G401.6 (cell line): ENCODE data around the gene SPI1.
"Not testable (repeated sequence)": the region's sequence is repeated elsewhere in the genome, so short reads cannot be mapped to it uniquely, and the experiment has no call there.

Experiments
- FAIRE-seq: peaks from 2 replicates; lab custom pipeline; 2012; peaks lifted over from hg19 to GRCh38; lab: Jason Lieb, UNC

SPI1 gene

DNA sequence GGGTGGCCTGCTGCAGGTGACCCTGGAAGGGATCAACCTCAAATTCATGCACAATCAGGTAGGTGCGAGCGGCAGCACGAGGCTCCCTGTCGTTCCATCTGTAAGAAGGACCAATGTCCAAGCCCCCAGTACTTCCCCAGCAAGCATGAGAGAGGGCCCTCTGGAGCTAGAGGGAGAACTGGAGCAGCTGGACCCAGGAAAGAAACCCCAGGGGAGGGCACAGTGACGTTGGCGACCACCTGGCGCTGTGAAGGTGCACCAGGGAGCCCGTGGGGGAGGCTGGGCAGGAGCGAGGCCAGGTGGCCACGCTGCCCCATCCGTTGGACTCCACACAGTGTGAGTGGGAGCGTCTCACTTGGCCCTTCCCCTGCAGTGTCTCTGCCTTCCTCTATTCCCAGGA is 53.8 kb downstream of the SPI1 start:
- no peak for FAIRE-seq

- FAIRE-seq: no peak
Observed at GRCh38 chr11:47318166-47318565, 60.2 kb downstream of the SPI1 start.

DNA sequence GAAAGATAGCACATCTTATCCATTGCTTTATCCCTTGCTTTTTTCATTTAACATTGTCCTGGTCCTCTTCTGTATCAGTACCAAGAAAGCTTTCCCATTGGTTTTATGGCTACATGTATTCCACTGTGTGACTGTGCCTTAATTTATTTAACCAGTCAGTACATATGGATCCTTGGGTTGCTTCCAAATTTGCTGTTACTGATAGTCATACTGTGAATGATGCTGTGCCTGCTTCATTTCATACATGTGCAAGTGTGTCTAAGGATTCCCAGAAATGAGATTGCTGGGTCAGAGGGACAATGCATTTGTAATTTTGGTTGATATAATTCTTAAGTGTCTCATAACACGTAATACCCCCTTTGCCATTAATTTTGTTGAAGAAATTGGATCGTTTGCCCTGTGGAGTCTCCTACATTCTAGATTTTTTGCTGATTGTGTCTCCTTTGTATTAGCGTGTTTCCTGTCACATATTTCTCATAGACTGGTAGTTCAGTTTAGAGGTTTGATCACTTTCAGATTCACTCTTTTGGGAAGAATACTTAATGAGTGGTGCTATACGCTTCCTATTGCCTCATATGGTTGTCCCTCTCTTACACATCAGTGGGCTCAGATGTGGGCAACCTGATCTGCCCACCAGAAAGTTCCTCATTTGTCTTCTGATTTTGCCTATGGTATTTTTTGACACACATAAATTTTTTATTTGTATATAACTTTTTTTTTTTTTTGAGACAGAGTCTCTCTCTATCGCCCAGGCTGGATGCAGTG is 61.1 kb downstream of the SPI1 start:
- no peak for FAIRE-seq

GRCh38 chr11:47316501-47316900 is 61.8 kb downstream of the SPI1 start:
- not testable (repeated sequence) for FAIRE-seq

DNA sequence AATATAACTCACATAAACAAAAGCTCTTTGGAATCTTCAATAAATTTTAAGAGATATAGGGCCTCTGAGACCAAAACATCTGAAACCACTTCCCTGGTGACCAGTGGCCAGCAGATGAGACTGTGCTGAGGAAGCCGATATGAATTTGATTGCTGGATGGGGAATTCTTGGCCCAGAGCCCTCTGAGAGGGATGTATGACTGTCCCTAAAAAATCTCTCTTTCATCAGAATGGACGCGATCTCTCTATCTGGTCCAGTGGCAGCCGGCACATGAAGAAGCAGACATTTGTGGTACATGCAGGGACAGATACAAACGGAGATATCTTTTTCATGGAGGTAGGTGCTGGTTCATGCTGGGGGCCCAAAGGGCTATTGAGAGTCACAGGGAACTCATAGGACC is 63.4 kb downstream of the SPI1 start:
- no peak for FAIRE-seq

- no peak for FAIRE-seq
Observed at GRCh38 chr11:47308050-47308823, 70.1 kb downstream of the SPI1 start.

GRCh38 chr11:47306484-47306844 is 71.9 kb downstream of the SPI1 start:
- no peak for FAIRE-seq

- no peak for FAIRE-seq
Observed at GRCh38 chr11:47305734-47306483, 72.4 kb downstream of the SPI1 start.
